Raji (cell line): ENCODE results near the gene ARFGAP3.

Source experiments
- POLR2A ChIP-seq: IDR thresholded peaks from 2 replicates; pipeline ENCODE4 v1.6.1; 2011; ENCODE audit warnings: low read depth, low read length, control low read depth; ENCODE audit not compliant: insufficient read depth

Gene ARFGAP3

GRCh38 chr22:42825796-42826195 lies 31.3 kb downstream of the ARFGAP3 start:
- no peak for TF ChIP-seq POLR2A

- no peak for TF ChIP-seq POLR2A
These were observed 35.7 kb downstream of the ARFGAP3 start for GRCh38 chr22:42821386-42821785.

GRCh38 chr22:42820045-42820763 lies 36.9 kb downstream of the ARFGAP3 start:
- no peak for TF ChIP-seq POLR2A

DNA sequence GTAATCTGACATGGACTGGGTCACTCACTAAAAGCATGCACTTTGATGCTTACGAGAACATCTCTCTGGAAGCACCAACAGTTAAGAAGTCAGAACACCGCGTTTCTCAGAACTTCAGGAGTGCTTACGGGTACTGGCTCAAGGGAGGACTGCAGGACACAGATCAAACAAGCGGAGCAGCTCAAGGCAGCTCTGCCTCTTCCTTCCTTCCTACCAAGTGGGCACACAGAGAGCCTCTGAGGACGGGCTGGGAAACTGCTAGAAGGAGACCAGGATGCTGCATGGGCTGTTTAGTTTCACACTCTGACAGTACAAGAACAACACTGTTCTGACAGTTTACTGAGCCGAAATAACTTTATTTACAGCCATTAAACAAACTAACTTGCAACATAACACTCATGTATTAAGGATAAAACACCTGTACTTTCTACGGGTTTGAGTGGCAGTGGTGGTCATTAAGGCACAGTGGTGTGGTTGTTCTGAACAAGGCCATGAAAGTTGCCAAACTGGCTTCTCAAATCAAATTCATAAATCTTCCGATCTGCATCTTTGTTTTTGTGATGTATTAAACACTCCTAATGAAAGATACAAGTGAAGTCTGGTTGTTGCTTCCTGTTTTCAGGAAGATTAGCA lies 37.5 kb downstream of the ARFGAP3 start:
- TF ChIP-seq POLR2A: no peak

- TF ChIP-seq POLR2A: no peak
These were observed 39.5 kb downstream of the ARFGAP3 start for GRCh38 chr22:42817556-42817955.

GRCh38 chr22:42816336-42816735 lies 40.7 kb downstream of the ARFGAP3 start:
- no peak for TF ChIP-seq POLR2A

DNA sequence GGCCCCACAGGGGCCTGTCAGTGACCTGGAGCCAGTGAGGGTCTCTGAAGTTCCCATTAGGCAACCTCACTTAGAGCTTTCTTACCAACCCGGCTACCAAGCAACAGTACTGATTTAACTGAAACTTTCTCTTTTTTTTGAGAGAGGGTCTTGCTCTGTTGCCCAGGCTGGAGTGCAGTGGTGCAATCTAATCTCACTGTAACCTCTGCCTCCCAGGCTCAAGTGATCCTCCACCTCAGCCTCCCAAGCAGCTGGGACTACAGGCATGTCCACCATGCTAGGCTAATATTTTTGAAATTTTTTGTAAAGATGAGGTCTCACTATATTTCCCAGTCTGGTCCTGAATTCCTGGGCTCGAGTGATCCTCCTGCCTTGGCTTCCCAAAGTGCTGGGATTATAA lies 42.5 kb downstream of the ARFGAP3 start:
- TF ChIP-seq POLR2A: no peak

GRCh38 chr22:42814215-42814614 lies 42.9 kb downstream of the ARFGAP3 start:
- TF ChIP-seq POLR2A: no peak

- TF ChIP-seq POLR2A: no peak
These were observed 43.6 kb downstream of the ARFGAP3 start for GRCh38 chr22:42813501-42813900.

DNA sequence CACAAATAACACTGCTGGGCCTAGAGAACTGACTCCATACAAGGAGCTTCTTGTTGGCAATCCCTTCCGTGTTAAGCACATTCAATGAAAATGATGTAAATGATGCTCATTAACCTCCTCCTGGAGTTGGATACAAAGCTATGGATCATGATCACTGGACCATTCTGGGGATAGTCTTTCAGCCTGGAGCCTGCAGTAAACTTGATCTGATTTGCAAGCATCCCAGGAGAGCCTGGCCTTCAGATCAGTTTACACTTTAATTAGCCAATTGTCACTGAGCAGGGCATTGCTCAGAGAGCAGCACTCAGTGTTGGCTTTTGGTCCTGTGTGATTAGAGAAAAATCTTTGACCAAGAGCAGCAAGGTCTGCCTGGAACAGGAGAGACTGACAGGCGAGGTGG lies 45.6 kb downstream of the ARFGAP3 start:
- no peak for TF ChIP-seq POLR2A

GRCh38 chr22:42808521-42808920 lies 48.6 kb downstream of the ARFGAP3 start:
- TF ChIP-seq POLR2A: no peak

DNA sequence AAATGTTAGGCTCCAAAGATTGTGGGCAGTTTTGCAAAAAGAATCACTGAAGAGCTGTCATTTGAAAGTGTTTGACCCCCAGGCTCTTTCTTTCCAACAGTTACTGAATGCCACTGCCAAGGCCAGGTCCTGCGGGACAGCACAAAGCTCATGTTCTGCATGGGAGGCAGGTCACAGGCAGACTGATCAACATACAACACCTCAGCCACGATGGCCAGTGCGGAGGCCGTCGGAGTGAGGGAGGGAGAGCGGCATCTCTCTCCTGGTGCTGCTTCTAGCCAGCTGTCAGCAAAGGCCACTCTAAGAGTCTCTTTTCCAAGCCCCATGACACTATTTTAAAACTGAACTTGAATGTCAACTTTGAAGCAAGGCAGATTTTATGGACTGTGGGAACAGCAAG lies 49.9 kb downstream of the ARFGAP3 start:
- no peak for TF ChIP-seq POLR2A

DNA sequence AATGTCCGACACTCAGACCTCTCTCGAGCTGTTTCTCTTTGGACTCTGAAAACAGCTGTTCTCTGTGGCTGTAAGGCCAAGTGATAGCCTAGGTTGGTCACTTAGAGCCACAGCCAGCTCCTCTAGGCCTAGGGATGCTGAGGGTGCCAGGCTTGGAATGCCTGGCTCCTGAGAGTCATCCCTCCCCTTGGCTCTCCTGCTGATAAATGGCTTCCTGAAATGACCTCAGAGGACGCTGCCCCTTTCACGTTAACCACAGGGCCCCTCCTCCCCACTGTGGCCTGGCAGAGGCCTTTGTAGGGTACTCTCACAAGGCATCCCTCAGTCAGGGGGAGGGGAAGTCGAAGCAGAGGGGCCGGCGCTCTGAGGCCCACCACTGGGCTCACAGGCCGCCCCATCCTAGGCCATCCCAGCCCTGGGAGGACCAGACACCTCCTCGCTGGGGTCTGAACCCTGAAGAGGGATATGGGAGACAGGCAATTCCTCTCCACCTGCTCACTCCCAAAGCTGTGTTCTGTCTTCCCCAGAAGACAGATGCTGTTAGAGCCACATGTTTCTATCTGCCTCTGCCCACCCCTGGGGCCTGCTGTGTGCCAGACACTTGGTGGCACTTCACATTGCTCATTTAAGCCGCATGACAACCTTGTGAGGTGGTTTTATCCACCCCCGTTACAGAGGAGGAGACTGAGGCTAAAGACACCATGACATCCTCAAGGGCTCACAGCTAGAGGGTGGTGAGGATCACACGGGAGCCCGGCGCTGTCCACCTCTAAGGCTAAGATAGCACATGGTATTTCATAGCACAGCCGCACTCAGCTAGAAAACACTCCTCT lies 50.9 kb downstream of the ARFGAP3 start:
- no peak for TF ChIP-seq POLR2A

DNA sequence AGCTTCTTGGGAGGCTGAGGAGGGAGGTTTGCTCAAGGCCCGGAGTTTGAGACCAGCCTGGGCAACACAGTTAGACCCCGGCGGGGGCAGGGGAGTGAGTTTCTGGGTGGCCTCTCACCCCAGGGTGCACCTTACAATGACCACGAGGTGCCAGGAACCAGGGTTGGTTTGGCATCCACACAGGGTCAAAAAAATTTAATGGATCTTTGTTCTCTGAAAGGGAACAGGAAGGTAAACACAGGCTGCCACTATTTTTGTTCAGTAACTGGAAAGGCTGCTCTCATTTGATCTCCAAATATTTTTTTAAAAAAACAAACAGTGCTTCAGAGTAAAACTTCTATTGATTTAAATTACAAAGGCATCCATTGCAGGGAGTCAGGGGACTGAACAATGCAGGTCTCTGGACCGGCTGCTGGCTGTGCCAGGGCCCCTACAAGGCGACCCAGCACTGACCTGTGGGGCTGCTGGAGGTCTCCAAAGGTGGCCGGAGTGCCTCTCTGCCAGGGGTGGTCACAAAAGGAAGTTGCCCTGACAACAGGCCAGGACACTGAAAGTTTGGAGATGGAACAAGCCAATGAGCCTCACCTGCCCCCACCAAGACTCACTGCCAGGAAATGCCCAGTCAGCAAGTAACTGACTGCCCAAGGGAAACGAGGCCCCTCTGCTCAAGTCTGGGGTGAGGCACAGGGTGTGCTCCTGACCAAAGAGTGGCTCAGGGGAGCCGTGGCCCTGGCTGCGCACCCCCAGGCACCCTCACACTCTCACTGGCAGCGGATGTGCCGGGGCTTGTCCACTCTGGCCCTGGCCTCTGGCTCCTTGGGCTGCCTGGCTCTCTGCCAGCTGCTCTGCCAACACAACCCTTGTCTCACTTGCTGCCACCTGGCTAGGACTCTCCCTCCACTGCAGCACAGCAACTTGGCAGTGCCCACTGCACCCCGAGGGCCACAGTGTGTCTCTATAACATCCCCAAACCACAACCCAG lies 51.8 kb downstream of the ARFGAP3 start:
- no peak for TF ChIP-seq POLR2A

DNA sequence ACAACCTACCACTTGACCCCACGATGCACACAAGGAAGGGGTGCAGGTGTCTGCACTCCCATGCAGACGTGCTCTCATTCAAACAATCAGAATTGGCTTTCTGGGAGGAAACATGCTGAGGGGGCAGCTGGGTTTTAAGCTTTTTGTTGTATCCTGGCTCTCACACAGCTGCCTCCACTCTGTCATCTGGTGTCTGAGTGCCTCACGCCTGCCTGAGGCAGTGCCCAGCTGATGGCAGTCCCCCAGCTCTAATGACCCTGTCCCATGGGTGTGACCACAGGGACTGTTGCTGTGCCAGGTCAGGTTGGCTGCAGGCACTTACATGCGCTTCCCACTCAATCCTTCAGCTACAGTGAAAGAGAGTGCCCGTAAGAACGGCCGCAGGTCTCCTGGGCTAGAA lies 53.7 kb downstream of the ARFGAP3 start:
- TF ChIP-seq POLR2A: no peak
